Caco-2 (cell line): ENCODE measurements around the gene SCUBE1. TPM values are rescaled to one million over a fixed set of nuclear protein-coding genes. Genes with fewer than 3 reads are reported as not detected.
"Not testable (repeated sequence)": the region's sequence is repeated elsewhere in the genome, so short reads cannot be mapped to it uniquely, and the experiment has no call there.

Experiments
- BruUV-seq: library from RNA; stranded (reverse); fragments of 400-500 nt; replicated peaks from 2 replicates; lab custom pipeline; 2021; lab: Mats Ljungman, UMichigan
- CTCF ChIA-PET: fragments of 300-600 bp; sonication (Branson Sonifier 250); formaldehyde crosslinking; loops from one replicate; lab custom pipeline; 2022; ENCODE audit warnings: antibody characterized with exemption; lab: Charles Lee
- POLR2A ChIA-PET: fragments of 300-600 bp; sonication (Branson Sonifier 250); formaldehyde crosslinking; loops from one replicate; lab custom pipeline; 2022; ENCODE audit warnings: antibody characterized with exemption; lab: Charles Lee
- DNase-seq, 2 experiments: peaks; one replicate each; pipeline versions ENCODE4 v3.0.0 to v3.0.0-alpha.2; 2020 to 2022
- H3K27me3 ChIP-seq: replicated peaks from 2 replicates; pipeline ENCODE4 v1.6.0; 2011; ENCODE audit warnings: low read length; ENCODE audit not compliant: control insufficient read depth, insufficient read depth
- H3K36me3 ChIP-seq: 2 replicates; pipeline ENCODE4 v1.5.1; 2011; ENCODE audit warnings: low read length; ENCODE audit not compliant: control insufficient read depth, insufficient read depth
- H3K4me1 ChIP-seq: fragments of 250-450 bp; sonication (Bioruptor Pico); 2 replicates; pipeline ENCODE4 v1.5.1; 2020; ENCODE audit warnings: mild to moderate bottlenecking
- H3K4me3 ChIP-seq: 2 replicates; pipeline ENCODE4 v1.5.1; 2011; ENCODE audit warnings: low read depth, mild to moderate bottlenecking, control low read depth, low read length
- H3K9me3 ChIP-seq: fragments of 250-450 bp; sonication (Bioruptor Pico); 2 replicates; pipeline ENCODE4 v1.5.1; 2020; ENCODE audit warnings: mild to moderate bottlenecking, moderate library complexity
- H3K27ac Mint-ChIP-seq: one replicate; pipeline ENCODE4 v1.8.0; 2022; ENCODE audit warnings: mixed read lengths; ENCODE audit not compliant: unreplicated experiment
- H3K27me3 Mint-ChIP-seq: one replicate; pipeline ENCODE4 v1.8.0; 2022; ENCODE audit warnings: mixed read lengths; ENCODE audit not compliant: insufficient read depth, unreplicated experiment
- H3K36me3 Mint-ChIP-seq: one replicate; pipeline ENCODE4 v1.8.0; 2022; ENCODE audit warnings: mild to moderate bottlenecking, mixed read lengths; ENCODE audit not compliant: insufficient read depth, unreplicated experiment
- H3K4me1 Mint-ChIP-seq: one replicate; pipeline ENCODE4 v1.8.0; 2022; ENCODE audit warnings: low read depth, mixed read lengths; ENCODE audit not compliant: unreplicated experiment
- H3K4me3 Mint-ChIP-seq: one replicate; pipeline ENCODE4 v1.8.0; 2022; ENCODE audit warnings: mild to moderate bottlenecking, moderate library complexity, mixed read lengths; ENCODE audit not compliant: unreplicated experiment
- H3K9me3 Mint-ChIP-seq: one replicate; pipeline ENCODE4 v1.8.0; 2022; ENCODE audit warnings: mixed read lengths; ENCODE audit not compliant: unreplicated experiment
- CTCF ChIP-seq, 2 experiments: fragments of 200-600 bp in 1 of 2; IDR thresholded peaks; 1 replicate in 1 of 2; 2 replicates in 1 of 2; pipeline versions ENCODE4 v1.5.1 to v1.8.0; 2011 to 2022; ENCODE audit warnings: antibody characterized with exemption in 1 of 2, control low read depth in 1 of 2, inconsistent platforms in 1 of 2, low read depth in 1 of 2, low read length in 1 of 2, mild to moderate bottlenecking in 1 of 2, moderate library complexity in 1 of 2; ENCODE audit not compliant: insufficient read depth in 1 of 2, severe bottlenecking in 1 of 2, unreplicated experiment in 1 of 2
- intact Hi-C: fragments of 100-400 bp; cut with micrococcal nuclease; formaldehyde crosslinking; loops from one replicate; pipeline ENCODE4 v1.10.0; 2022; ENCODE audit not compliant: unreplicated experiment
- total RNA-seq: library from RNA; stranded (reverse); gene quantifications from 2 replicates; pipeline ENCODE4 v1.2.3, GENCODE V29; 2022

Gene SCUBE1
- total RNA-seq, 1 experiment from 2014 or later = not detected

- Histone ChIP-seq H3K4me3 (no peak overlapping the region), H3K27me3 (no peaks in the 10 kb centered on the region), H3K36me3 (no peaks in the 10 kb centered on the region), H3K9me3 (no peaks in the 10 kb centered on the region), H3K4me1 (peaks cover 4% of the 10 kb centered on the region)
- no peak overlapping the region for H3K27ac Mint-ChIP-seq
- H3K27me3 Mint-ChIP-seq = no peaks in the 10 kb centered on the region
- intact Hi-C loops = no loop called here
- TF ChIP-seq CTCF (IDR thresholded peaks at IDR 0.05; ENCODE audit: insufficient read depth in 1 of 2, low read depth in 1 of 2, low read length in 1 of 2, severe bottlenecking in 1 of 2, unreplicated experiment in 1 of 2) = no peak
- ChIA-PET CTCF (interaction anchor here (0.5 to 1.3 kb wide), 2 partner anchors 15 to 59 kb away, joined by 3 to 4 read pairs; no protein-coding TSS in a partner anchor), POLR2A (no interaction called here)
- no TSS peak for BruUV-seq
- H3K4me3 Mint-ChIP-seq = no peak overlapping the region
- H3K36me3 Mint-ChIP-seq = no peaks in the 10 kb centered on the region
- no peaks in the 10 kb centered on the region for H3K4me1 Mint-ChIP-seq
- DNase-seq = no peak
- H3K9me3 Mint-ChIP-seq = no peaks in the 10 kb centered on the region
Measured at GRCh38 chr22:43288378-43288777, 54.8 kb downstream of the SCUBE1 start.

- Histone ChIP-seq H3K27me3 (no peaks in the 10 kb centered on the region), H3K4me3 (no peak overlapping the region), H3K36me3 (no peaks in the 10 kb centered on the region), H3K4me1 (no peaks in the 10 kb centered on the region), H3K9me3 (no peaks in the 10 kb centered on the region)
- no TSS peak for BruUV-seq
- TF ChIP-seq CTCF (IDR thresholded peaks at IDR 0.05; ENCODE audit: insufficient read depth in 1 of 2, low read depth in 1 of 2, low read length in 1 of 2, severe bottlenecking in 1 of 2, unreplicated experiment in 1 of 2) = no peak
- Mint-ChIP-seq H3K27ac (no peak overlapping the region), H3K9me3 (no peaks in the 10 kb centered on the region), H3K36me3 (no peaks in the 10 kb centered on the region), H3K27me3 (no peaks in the 10 kb centered on the region), H3K4me3 (no peak overlapping the region), H3K4me1 (no peaks in the 10 kb centered on the region)
- DNase-seq = no peak
- intact Hi-C loops = no loop called here
- ChIA-PET POLR2A (no interaction called here), CTCF (interaction anchor here (1.3 kb wide), 1 partner anchor 14 kb away, joined by 4 read pairs; no protein-coding TSS in a partner anchor)
Measured at GRCh38 chr22:43287441-43287840, 55.7 kb downstream of the SCUBE1 start.

- H3K27me3 ChIP-seq = no peaks in the 10 kb centered on the region
- intact Hi-C loops = no loop called here
- H3K36me3 Mint-ChIP-seq = peaks cover 6% of the 10 kb centered on the region
- no peak overlapping the region for H3K4me3 Mint-ChIP-seq
- no peak overlapping the region for H3K27ac Mint-ChIP-seq
- H3K4me3 ChIP-seq = no peak overlapping the region
- H3K9me3 Mint-ChIP-seq = no peaks in the 10 kb centered on the region
- no peaks in the 10 kb centered on the region for H3K4me1 ChIP-seq
- ChIA-PET CTCF (no interaction called here), POLR2A (no interaction called here)
- no peaks in the 10 kb centered on the region for H3K27me3 Mint-ChIP-seq
- TF ChIP-seq CTCF (IDR thresholded peaks at IDR 0.05; ENCODE audit: insufficient read depth in 1 of 2, low read depth in 1 of 2, low read length in 1 of 2, severe bottlenecking in 1 of 2, unreplicated experiment in 1 of 2) = no peak
- no peaks in the 10 kb centered on the region for H3K4me1 Mint-ChIP-seq
- H3K9me3 ChIP-seq = no peaks in the 10 kb centered on the region
- no TSS peak for BruUV-seq
- DNase-seq = no peak
- H3K36me3 ChIP-seq = no peaks in the 10 kb centered on the region
Measured at GRCh38 chr22:43281394-43281793, 61.8 kb downstream of the SCUBE1 start.

- DNase-seq, H3K27me3 ChIP-seq, H3K36me3 Mint-ChIP-seq, H3K4me3 Mint-ChIP-seq, H3K4me1 ChIP-seq, H3K36me3 ChIP-seq, BruUV-seq, H3K27me3 Mint-ChIP-seq, POLR2A ChIA-PET, H3K4me3 ChIP-seq, H3K9me3 Mint-ChIP-seq, H3K4me1 Mint-ChIP-seq, H3K27ac Mint-ChIP-seq, H3K9me3 ChIP-seq, intact Hi-C loops: not testable (repeated sequence)
- CTCF ChIA-PET = interaction anchor here (0.7 kb wide), 1 partner anchor 71 kb away, joined by 3 read pairs; no protein-coding TSS in a partner anchor
Measured at GRCh38 chr22:43280523-43280886, 62.7 kb downstream of the SCUBE1 start.
